GM20431 (cell line): ENCODE measurements around the gene RAD51B.
"Not testable (repeated sequence)": the region's sequence is repeated elsewhere in the genome, so short reads cannot be mapped to it uniquely, and the experiment has no call there.

Experiments
- in situ Hi-C: fragments of 300-500 bp; cut with MseI, MboI; formaldehyde crosslinking; loops from one replicate; pipeline ENCODE4 v1.15.0; 2020; ENCODE audit warnings: low sequenced_read_pairs; ENCODE audit not compliant: unreplicated experiment

The RAD51B gene

DNA sequence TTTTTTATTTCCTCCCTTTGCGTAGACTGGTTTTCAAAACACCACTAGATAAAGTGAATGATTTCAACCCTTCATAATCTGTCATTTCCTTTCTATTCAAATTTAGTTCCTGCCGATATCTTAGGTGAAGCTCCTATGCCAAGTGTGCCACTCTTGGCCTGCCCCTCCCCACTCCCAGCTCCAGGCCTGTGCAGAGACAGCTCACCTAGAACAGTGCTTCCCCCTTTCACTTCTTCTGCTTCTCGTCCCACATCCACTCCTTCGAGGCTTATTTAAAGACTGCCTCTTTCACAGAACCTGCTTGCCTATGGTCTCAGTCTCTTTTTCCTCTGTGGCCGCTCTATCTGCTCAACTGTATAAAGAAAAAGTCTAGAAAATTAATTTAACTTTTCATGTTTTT, 473.8 kb downstream of the RAD51B start:
- in situ Hi-C loops: no loop called here

DNA sequence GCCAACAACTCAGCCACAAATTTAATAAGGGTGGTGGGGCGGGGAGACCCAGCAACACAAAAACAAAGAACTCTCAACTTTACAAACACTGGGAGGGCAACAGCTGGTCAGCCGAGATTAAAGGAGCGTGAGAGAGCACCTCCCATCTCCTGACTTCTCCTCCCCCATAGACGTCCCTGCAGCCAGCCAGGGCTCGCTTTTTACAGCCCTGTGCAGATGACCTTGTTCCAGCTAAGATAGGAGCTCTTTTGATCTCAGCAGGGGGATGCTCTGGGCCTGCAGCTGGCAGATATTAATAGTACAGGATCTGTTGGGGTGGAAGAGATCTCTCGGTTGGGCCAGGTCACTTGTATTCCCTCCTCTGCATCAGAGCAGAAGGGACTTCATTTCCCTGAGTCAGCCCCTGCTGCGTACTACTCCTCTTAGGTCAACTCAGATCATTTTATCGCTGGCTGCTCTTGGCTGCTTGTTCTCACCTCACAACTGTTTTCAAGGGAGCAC, 475.8 kb downstream of the RAD51B start:
- in situ Hi-C loops: no loop called here

DNA sequence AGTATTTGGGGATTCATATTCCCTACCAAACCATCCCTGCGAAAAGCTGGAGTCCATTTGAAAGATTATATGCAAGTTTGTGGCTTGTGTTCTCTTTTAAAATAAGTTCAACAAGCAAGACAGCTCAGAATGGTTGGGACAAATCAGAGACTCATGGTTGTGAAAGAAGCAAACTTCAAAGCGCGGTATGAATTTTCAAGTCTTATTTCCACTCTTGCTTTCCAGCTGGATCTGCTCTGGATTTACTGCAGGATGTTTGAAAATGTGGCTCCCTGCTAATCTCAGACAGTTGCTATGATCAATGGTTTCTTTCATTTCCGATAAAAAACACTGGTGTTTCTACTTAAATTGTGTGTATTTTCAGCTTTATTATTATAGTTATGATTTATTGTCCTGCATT, 477.5 kb downstream of the RAD51B start:
- in situ Hi-C loops: no loop called here

DNA sequence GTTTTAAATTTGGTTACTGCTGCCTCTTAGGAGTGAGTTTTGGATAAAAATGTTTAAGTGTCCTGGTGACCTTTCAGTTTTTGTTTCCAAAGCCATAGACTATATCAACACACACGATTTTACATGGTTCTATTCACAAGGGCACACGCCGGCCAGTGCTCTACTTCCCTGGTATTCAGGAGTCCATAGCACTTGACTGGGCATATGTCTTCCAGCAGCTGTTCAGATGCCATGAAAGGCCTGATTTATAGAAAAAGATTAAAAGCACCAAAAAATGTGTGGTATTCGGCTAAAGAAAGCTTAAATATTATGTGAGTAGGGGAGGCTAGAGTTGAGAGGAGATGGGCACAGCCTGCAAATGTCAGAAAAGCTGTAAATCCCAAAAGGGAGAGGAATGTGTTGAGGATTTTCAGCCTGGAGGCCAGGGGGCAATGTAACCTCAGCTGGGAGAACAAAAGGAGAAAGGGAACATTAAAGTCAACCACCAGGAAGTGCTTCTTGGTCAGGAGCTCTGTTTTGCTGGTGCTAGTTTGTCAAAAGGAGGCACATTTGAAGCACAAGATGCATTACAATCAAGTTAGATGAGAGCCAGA, 478.4 kb downstream of the RAD51B start:
- in situ Hi-C loops: no loop called here

DNA sequence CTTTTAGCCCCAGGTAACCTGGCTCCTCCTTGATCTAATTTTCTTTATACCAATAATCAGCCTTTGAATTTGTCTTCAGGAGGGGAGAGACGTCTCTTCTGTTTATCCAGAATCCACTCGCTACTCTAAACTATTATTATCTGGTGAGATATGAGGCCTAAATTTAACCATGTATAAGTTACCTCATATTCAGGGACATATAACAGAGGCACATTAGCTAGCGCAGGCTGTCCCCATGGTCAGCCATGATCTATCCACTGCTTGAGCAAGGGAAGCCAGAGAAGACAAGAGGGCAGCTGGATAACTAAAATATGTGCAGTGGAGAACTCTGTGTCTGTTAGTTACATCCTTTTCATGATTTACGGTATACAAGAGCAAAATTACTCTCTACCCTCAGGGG, 481.0 kb downstream of the RAD51B start:
- in situ Hi-C loops: no loop called here

DNA sequence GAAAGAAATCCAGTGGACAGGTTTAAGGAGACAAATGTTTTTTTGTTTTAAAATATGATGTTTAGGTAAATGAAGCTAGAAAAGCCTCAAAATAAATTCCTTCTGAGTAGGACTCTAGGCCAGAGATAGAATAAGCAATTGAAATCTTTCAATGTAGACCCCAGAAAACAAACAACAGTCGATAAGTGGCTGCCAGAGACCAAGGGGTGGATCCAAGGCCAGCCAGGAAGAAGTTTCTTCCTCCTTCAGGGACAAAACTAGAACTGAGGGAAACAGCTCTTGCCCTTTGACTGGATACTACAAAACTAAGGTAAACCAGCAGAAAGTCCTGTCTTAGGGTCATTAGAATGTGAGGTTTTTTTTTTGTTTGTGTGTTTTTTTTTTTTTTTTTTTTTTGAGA, 481.6 kb downstream of the RAD51B start:
- in situ Hi-C loops: no loop called here

DNA sequence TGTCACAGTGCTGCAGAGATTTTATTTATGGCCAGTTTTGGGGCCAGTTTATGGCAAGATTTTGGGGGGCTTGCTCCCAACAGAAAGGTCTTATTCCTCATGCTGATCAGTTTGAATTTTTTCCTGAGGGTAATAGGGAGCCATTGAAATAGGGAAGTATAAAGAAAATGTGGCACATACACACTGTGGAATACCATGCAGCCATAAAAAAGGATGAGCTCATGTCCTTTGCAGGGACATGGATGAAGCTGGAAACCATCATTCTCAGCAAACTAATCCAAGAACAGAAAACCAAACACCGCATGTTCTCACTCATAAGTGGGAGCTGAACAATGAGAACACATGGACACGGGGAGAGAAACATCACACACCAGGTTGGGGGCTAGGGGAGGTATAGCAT, 483.4 kb downstream of the RAD51B start:
- in situ Hi-C loops: not testable (repeated sequence)

DNA sequence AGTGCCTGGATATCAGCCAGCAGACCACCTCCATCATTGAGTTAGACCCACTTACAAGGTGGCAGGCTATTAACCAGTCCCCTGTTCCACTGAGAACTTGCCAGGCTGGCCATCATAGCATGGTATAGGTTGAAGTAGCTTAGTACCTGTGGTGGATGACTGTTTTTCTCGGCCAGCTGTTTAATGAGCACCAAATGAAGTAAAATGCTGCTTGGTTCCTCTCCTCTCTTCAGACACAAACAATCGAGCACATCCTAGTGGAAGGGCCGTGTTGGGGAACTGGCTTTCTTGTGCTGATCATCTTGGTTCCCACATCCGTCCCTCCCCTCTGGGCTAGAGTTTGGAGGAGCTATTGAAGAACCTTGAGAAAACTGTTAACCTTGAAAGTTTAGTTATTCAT, 486.2 kb downstream of the RAD51B start:
- in situ Hi-C loops: no loop called here

DNA sequence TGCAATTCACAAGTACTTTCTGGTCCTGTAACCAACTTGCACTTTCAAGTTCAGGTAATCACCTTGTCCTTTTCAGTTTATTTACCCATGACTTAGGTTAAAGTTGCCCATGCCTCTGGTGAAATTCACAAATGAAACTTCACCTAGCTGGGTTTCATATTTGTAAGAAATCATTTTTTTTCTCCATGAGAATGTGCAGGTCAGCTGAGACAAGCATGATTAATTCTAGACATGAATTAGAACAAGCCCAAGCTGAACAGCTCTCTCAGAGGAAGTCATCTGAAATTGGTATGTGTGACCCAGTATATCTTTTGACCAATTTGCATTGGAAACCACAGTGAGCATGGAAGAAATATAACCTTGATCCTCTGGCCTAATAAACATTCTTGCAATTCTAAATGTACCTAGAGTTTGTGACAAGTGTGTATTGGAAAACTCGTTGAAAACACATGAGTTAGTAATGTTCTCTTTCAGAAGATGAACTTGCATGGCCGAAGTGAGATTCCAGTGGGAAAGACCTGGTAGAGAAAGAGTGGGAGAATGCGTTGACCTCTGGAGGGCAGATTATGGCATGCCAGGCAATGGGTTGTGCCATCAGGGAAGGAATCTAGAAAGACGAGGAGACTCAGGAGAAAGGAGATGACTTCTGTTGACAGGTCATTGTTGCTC, 486.8 kb downstream of the RAD51B start:
- in situ Hi-C loops: no loop called here

DNA sequence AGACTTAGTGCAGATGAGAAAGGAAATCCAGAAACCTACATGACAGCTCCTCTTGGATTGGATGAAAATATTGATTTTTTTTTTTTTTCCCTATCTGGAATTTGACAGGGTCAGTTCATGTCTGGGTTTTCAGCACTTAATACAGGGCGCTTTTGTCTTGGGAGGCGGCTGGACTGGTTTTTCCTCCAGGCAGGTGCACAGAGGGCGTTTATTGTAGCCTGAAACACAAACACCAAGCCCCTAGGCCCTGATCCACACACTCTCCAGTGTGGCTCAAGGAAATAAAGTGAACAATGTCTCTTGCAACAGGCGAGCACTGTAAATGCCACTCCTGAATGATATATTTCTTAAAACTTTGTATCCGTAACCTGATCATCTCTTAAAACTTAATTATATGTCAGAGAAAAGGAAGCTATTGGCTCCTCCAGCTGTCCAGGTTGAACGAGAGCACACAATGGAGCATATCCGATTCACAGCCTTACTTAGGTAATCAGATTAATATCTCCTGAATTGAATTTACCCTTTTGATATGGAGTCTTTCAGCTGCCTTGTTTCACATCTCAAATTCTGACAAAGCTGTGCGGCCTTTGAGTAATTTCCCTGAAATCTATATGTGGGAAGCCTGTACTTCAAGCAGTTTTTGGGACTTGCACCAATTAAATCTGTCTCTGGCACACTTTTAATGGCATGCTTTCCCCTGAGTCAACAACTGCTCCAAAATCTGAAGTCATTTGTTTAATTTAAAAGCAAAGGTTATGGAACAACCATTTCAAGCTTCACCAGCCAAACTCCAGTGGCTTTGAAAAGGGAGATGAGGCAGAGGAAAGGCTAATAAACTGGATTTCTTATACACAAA, 487.6 kb downstream of the RAD51B start:
- in situ Hi-C loops: no loop called here

DNA sequence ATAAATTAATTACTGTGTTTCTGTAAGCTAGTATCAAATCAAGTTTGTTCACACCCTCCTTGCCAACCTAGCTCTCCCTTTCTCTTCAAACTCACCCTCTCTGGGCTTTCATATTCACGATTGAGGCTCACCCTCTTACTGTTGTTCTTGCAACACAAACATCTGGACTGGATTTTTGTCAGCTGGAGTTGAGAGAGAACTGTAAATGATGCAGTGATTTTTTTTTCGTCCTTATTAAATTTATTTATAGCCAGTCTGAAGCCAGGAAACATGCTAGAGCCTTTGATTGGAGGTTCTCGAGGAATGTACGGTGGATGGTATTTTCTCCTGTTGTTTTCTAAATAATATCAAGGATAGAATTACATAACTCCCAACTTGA, 488.2 kb downstream of the RAD51B start:
- in situ Hi-C loops: no loop called here

DNA sequence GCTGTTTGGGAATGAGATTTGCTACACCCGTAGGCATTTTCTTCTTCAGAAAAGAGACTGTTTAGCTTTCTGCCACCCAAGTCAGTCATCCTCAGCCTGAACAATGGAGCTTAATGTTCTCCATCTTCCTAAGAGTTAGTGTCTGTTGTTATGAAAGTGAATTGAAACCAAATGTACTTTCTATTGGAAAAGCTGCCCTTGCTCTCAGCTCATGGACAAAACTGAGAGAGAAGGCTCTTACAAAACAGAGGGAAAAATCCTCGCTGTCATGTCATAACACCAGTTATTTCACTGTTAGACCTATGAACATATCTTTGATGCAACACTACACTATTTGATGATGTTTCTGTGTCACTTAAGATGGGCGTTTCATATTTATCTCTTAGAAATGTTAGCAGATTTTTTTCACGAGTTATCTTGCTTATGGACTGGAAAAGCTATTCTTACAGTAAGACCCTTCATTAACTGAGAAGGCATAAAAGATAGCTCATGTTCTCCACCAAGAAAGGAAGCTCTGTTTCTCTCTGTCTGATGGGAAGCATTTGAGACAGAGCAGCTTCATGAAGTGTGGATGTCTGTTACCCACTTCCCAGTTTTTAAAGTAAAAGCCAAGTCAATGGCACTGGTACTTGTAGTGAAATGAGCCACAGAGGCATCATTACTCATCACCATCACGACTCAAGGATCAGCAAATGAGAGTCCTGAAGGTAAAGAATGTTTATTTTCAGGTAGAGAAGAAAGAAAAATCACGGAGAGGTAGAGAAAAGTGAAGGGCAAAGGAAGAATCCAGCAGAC, 489.3 kb downstream of the RAD51B start:
- in situ Hi-C loops: no loop called here

DNA sequence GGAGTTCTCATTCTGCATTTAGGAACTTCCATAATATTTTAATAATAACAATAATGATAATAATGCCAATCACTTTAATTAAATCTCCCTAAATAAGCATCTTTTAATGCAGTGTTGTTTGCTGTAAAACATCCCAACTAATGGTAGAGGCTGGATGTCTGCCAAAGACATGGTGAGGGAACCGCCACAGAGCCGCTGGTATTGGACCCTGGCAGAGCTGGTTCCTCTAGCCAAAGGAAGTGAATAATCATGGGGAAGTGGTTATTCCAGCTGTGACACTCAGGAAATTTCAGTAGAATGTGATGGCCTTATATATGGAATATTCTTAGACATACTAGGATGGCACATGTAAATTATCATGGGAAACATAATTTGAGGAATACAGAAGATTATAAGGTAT, 490.0 kb downstream of the RAD51B start:
- in situ Hi-C loops: no loop called here

DNA sequence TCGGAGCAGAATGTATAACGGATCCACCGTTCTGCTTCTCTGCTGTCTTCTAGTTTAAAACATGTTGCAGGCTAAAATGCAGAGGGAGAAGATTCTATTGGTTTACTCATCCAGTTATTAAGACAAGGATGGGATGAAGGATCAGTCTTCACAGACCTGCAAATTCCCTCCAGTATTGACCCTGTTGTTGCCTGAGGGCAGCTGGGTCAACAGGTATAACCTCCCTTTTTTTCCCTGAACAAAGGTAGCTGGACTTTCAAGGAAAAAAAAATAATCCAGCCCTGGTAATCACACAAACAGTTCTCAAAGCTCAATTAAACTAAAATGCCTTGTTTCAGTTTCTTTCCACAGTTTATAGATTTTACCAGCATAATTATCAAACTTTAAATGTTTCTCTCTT, 492.7 kb downstream of the RAD51B start:
- in situ Hi-C loops: no loop called here

DNA sequence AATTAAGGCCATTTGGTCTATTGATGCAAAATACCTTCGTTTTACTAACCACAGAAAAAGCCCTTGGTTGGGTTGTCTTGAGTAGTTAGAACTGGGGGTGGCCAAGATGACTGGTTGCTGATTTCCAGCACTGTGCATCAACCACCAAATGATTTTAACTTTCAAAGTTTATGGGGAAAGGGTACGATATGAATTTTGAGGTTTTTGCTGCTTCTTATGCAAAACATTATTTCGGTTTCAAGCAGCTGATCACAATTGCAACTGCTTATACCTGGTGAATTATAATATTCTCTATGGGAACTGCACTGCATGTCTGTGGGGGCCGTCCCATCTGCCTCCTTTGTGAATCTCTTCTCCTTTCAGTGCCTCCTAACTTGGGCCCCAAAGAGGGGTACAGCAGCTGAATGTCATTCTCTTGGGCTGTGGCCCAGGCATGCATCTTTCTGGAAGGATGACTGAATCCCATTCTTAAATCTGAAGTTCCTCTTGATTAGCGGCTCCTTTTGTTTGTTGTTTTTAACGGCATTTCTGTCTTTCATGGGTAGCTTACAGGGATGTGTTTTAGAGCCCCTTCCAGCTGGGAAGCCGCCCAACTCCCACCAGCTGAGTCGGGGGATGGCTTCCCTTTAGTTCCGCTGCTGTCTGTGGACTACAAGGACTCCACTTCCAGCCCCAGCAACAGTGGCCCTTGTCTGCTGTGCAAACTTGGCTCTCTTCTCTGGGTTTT, 493.5 kb downstream of the RAD51B start:
- in situ Hi-C loops: no loop called here

DNA sequence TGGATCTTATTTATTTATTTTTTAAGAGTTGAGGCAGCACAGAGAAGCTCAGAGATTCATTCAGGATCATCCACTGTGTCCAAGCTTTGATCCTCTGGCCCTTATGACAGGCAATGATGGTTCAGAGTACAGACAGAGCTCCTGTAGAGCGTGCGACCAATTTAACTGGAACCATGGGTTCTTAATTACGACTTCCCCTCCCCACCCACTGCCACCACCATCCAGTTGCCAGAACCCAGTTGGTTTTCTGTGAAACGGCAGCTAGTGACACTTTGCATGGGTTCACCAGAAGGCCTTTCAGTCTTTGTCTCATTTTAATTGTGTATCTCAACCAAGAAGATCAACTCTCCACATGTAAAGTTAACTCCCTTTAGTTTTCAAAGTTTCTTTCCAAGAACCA, 495.1 kb downstream of the RAD51B start:
- in situ Hi-C loops: no loop called here

DNA sequence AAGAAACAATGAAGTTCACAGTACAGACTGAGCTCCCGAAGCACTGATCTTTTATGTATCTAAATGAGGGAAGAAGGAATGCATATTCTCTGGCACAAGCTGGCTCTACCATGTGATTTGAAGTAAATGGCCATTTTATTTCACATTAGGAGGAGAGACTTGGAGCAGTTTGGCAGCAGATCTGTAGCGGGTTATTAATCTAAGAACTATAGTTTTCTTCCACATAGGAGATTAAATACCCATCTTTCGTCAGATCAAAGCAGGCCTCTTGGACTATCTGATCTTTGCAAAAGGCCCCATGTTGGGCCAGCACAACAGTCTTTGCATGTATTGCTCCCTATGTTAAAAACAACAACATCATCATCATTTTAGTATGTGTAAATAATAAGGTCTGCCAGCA, 495.5 kb downstream of the RAD51B start:
- in situ Hi-C loops: no loop called here

DNA sequence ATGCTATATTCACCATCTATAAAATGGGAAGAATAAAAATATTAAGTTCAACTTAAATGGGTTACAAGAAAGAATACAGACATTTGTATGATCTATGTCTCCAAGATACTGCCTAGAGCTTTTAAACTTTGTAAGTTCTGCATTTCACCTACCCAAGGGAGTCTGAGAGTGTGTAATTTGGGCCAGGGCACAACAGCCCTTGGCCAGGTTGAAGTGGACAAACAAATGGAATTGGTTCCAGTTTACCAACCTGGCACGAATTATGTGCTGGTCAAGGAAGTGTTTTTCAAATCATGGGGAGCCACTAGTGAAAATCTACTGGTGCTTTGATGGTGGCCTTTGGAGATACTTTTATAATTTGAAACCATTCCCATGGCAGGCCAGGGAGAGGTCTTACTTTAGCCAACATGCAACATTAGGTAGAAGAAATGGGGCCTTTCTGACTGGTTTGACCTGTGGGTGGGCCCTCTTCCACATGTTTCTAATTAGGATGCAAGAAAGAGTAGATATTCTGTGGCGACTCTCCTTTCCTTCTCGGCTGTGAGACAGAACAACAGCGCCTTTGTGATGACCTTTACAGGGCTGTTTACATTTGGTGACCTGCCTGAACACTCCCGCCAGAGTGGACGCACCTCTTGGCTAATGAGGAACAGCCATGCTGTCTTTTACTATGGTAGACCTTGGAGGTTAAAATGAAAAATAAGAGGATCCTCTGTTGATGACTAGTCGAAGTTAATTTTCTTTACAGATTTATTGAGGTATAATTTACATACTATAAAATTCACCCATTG, 496.7 kb downstream of the RAD51B start:
- in situ Hi-C loops: no loop called here

DNA sequence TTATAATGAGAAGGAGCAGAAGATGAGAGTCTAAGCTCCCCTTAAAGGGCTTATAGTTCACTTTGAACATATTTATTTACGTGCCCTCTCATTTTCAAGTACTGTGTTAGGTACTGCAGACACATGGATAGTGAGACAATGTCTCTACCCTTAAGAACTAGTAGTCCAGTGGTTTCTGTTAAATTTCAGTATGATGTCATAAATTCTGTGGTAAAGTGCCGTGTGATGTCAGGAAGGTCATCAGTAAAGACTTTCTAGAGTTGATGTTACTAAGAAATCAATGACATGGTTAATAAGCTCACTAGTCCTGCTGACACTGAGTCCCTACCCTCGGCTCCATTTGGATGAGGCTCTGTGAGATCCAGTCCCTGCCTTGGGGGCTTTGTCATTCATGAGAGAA, 497.7 kb downstream of the RAD51B start:
- in situ Hi-C loops: no loop called here
